Left renal cortex interstitium (tissue), 4 donors: ENCODE results near the gene MPV17. TPM values are rescaled to one million over a fixed set of nuclear protein-coding genes. Genes with fewer than 3 reads are reported as not detected.
A peak's percentile ranks its signal among the peaks of the same experiment; 100 is the strongest.
"Not testable (repeated sequence)": the region's sequence is repeated elsewhere in the genome, so short reads cannot be mapped to it uniquely, and the experiment has no call there.

Experiments used
- DNase-seq, 4 donors: peaks; one replicate each; pipeline ENCODE4 v3.0.0-alpha.2; 2013; ENCODE audit warnings: low read depth in 4 of 4, low spot score in 2 of 4, missing footprints in 1 of 4
- polyA plus RNA-seq, 4 donors: library from polyadenylated mRNA; unstranded; fragments of 120-200 nt; gene quantifications; one replicate each; pipeline ENCODE4 v1.2.1, GENCODE V29; 2013; ENCODE audit not compliant: insufficient read length in 4 of 4

Gene MPV17
- 10 to 100 TPM; 69.5 to 93.3 (median 80.5) TPM for polyA plus RNA-seq

GRCh38 chr2:27322766-27323595 is at the start of gene MPV17:
MPV17 (minus strand) TSS chr2:27323097; CDS start chr2:27322517, 580 bp downstream.
- peak; percentile 65 to 91 (median 82) for DNase-seq

GRCh38 chr2:27370816-27371620 is 48.1 kb upstream of the MPV17 start:
- no peak for DNase-seq

GRCh38 chr2:27370026-27370815 is 47.3 kb upstream of the MPV17 start, which contains the start of the genes EIF2B4 and SNX17:
EIF2B4 (minus strand) TSS chr2:27370338; CDS start chr2:27370314, 24 bp downstream.
SNX17 (plus strand) TSS chr2:27370616; CDS start chr2:27370744, 128 bp downstream.
- DNase-seq, result peak; percentile 90 to 99 (median 98)

- DNase-seq, result no peak
Observed at GRCh38 chr2:27369471-27370025, 46.7 kb upstream of the MPV17 start.

- DNase-seq, result no peak
Observed at GRCh38 chr2:27363933-27364332, 41.0 kb upstream of the MPV17 start.

GRCh38 chr2:27362678-27363420 is 40.0 kb upstream of the MPV17 start:
- DNase-seq, result no peak

- DNase-seq, result peak; percentile 94 to 97 (median 94)
Observed at GRCh38 chr2:27356382-27357181, 33.7 kb upstream of the MPV17 start, which contains the start of gene GTF3C2. GTF3C2 (minus strand) TSS chr2:27356764; CDS start chr2:27343554, 13,210 bp downstream.

GRCh38 chr2:27356056-27356381 is 33.1 kb upstream of the MPV17 start:
- no peak for DNase-seq

- no peak for DNase-seq
Observed at GRCh38 chr2:27354597-27354927, 31.7 kb upstream of the MPV17 start.

GRCh38 chr2:27353762-27354596 is 31.1 kb upstream of the MPV17 start:
- DNase-seq, result no peak

GRCh38 chr2:27353386-27353761 is 30.5 kb upstream of the MPV17 start:
- not testable (repeated sequence) for DNase-seq

- DNase-seq, result no peak
Observed at GRCh38 chr2:27351802-27352598, 29.1 kb upstream of the MPV17 start.

GRCh38 chr2:27350106-27350693 is 27.3 kb upstream of the MPV17 start:
- no peak for DNase-seq

GRCh38 chr2:27347641-27348040 is 24.7 kb upstream of the MPV17 start:
- DNase-seq, result no peak

GRCh38 chr2:27336173-27336572 is 13.3 kb upstream of the MPV17 start:
- DNase-seq, result no peak

GRCh38 chr2:27335311-27335710 is 12.4 kb upstream of the MPV17 start:
- DNase-seq, result no peak

GRCh38 chr2:27324720-27325119 is 1.8 kb upstream of the MPV17 start:
- no peak for DNase-seq
